H1 (cell line): ENCODE results near the gene C3orf20. TPM values are rescaled to one million over a fixed set of nuclear protein-coding genes. Genes with fewer than 3 reads are reported as not detected.

Experiments used
- CTCF ChIA-PET: fragments of 300-600 bp; sonication (Branson Sonifier 250); formaldehyde crosslinking; loops from one replicate; lab custom pipeline; 2021; ENCODE audit not compliant: partially characterized antibody; lab: Charles Lee
- POLR2A ChIA-PET: fragments of 300-600 bp; sonication (Branson Sonifier 250); formaldehyde crosslinking; loops from one replicate; lab custom pipeline; 2021; ENCODE audit warnings: inconsistent platforms; ENCODE audit not compliant: partially characterized antibody; lab: Charles Lee
- DNase-seq, 2 experiments: peaks; one replicate each; pipeline versions ENCODE4 v3.0.0 to v3.0.0-alpha.2; 2010 to 2022; ENCODE audit warnings: low spot score in 2 of 2, low read depth in 1 of 2, mixed read lengths in 1 of 2
- FAIRE-seq: peaks from 2 replicates; lab custom pipeline; 2011; peaks lifted over from hg19 to GRCh38; lab: Jason Lieb, UNC
- H2AFZ ChIP-seq: 2 replicates; pipeline ENCODE4 v1.8.1; 2012; ENCODE audit warnings: low read length, inconsistent platforms
- H2AK5ac ChIP-seq: 2 replicates; pipeline ENCODE4 v1.6.1; 2013; ENCODE audit warnings: low read depth, low read length
- H2BK120ac ChIP-seq: replicated peaks from 2 replicates; pipeline ENCODE3; 2013; ENCODE audit warnings: low read depth, low read length, inconsistent platforms
- H2BK12ac ChIP-seq: 2 replicates; pipeline ENCODE4 v1.6.1; 2013; ENCODE audit warnings: low read depth, low read length
- H2BK15ac ChIP-seq: 2 replicates; pipeline ENCODE4 v1.6.1; 2013; ENCODE audit warnings: low read length
- H2BK20ac ChIP-seq: 2 replicates; pipeline ENCODE4 v1.6.1; 2013; ENCODE audit warnings: low read length
- H2BK5ac ChIP-seq: 2 replicates; pipeline ENCODE4 v1.6.1; 2013; ENCODE audit warnings: low read depth, low read length
- H3K14ac ChIP-seq: 2 replicates; pipeline ENCODE4 v1.6.1; 2013; ENCODE audit warnings: inconsistent platforms; ENCODE audit not compliant: insufficient read length
- H3K18ac ChIP-seq: 2 replicates; pipeline ENCODE4 v1.6.1; 2013; ENCODE audit warnings: low read length; ENCODE audit errors: extremely low read depth
- H3K23ac ChIP-seq: 2 replicates; pipeline ENCODE4 v1.6.1; 2013; ENCODE audit warnings: inconsistent platforms; ENCODE audit not compliant: insufficient read length
- H3K23me2 ChIP-seq: 2 replicates; pipeline ENCODE4 v1.6.1; 2013; ENCODE audit warnings: low read depth, low read length
- H3K27ac ChIP-seq: 2 replicates; pipeline ENCODE4 v1.6.1; 2011; ENCODE audit warnings: low read depth, low read length, inconsistent platforms
- H3K27me3 ChIP-seq, 4 experiments: replicated peaks in 1 of 4; 1 replicate in 1 of 4; 2 replicates in 3 of 4; pipeline versions ENCODE4 v1.6.1 to v1.8.1; 2011 to 2013; ENCODE audit warnings: low read length in 3 of 4, mild to moderate bottlenecking in 3 of 4, inconsistent platforms in 2 of 4, mixed read lengths in 2 of 4, moderate library complexity in 1 of 4; ENCODE audit not compliant: control insufficient read depth in 3 of 4, insufficient read depth in 3 of 4; ENCODE audit errors: extremely low read depth in 1 of 4
- H3K36me3 ChIP-seq, 4 experiments: 2 replicates each; pipeline versions ENCODE4 v1.6.1 to v1.8.1; 2011 to 2013; ENCODE audit warnings: mild to moderate bottlenecking in 4 of 4, low read length in 3 of 4, moderate library complexity in 2 of 4, control low read depth in 1 of 4, inconsistent platforms in 1 of 4; ENCODE audit not compliant: insufficient read depth in 4 of 4, control insufficient read depth in 2 of 4
- H3K4ac ChIP-seq: replicated peaks from 2 replicates; pipeline ENCODE3; 2013; ENCODE audit warnings: low read length, low read depth, mixed read lengths, inconsistent platforms; ENCODE audit not compliant: insufficient read length
- H3K4me1 ChIP-seq, 4 experiments: replicated peaks in 1 of 4; 1 replicate in 1 of 4; 2 replicates in 3 of 4; pipeline versions ENCODE4 v1.6.1 to v1.8.1; 2011 to 2013; ENCODE audit warnings: low read length in 3 of 4, inconsistent platforms in 2 of 4, mixed read lengths in 1 of 4; ENCODE audit not compliant: insufficient read depth in 4 of 4, control insufficient read depth in 3 of 4
- H3K4me2 ChIP-seq, 2 experiments: 2 replicates each; pipeline versions ENCODE4 v1.6.1 to v1.8.1; 2011 to 2013; ENCODE audit warnings: low read depth in 2 of 2, low read length in 2 of 2, control low read depth in 1 of 2, inconsistent platforms in 1 of 2, mild to moderate bottlenecking in 1 of 2; ENCODE audit not compliant: insufficient read depth in 1 of 2
- H3K4me3 ChIP-seq, 4 experiments: fragments of 200-600, 300-600 bp in 1 of 4; sonication (generic), shearing (Covaris generic), sonication (Bioruptor Twin) in 1 of 4; 2 replicates each; pipeline versions ENCODE4 v1.5.1 to v1.8.1; 2011 to 2016; ENCODE audit warnings: low read length in 4 of 4, low read depth in 3 of 4, control low read depth in 2 of 4, inconsistent platforms in 2 of 4, mild to moderate bottlenecking in 2 of 4, mixed read lengths in 1 of 4, moderate library complexity in 1 of 4; ENCODE audit not compliant: insufficient read depth in 2 of 4; ENCODE audit errors: extremely low read depth in 1 of 4
- H3K56ac ChIP-seq: replicated peaks from 2 replicates; pipeline ENCODE3; 2013; ENCODE audit warnings: low read depth, mild to moderate bottlenecking, mixed read lengths, low read length, inconsistent platforms; ENCODE audit not compliant: insufficient read length
- H3K79me1 ChIP-seq: 2 replicates; pipeline ENCODE4 v1.6.1; 2013; ENCODE audit warnings: low read depth, low read length, control low read depth
- H3K79me2 ChIP-seq, 2 experiments: 2 replicates each; pipeline versions ENCODE4 v1.6.1 to v1.8.1; 2012 to 2013; ENCODE audit warnings: low read length in 2 of 2, mild to moderate bottlenecking in 2 of 2, inconsistent platforms in 1 of 2; ENCODE audit not compliant: insufficient read depth in 2 of 2, control insufficient read depth in 1 of 2
- H3K9ac ChIP-seq, 4 experiments: replicated peaks in 1 of 4; 1 replicate in 1 of 4; 2 replicates in 3 of 4; pipeline versions ENCODE4 v1.6.1 to v1.8.1; 2011 to 2013; ENCODE audit warnings: low read depth in 3 of 4, low read length in 3 of 4, control low read depth in 2 of 4, mild to moderate bottlenecking in 2 of 4, moderate library complexity in 2 of 4, inconsistent platforms in 1 of 4; ENCODE audit errors: extremely low read depth in 1 of 4
- H3K9me3 ChIP-seq, 2 experiments: 2 replicates each; pipeline versions ENCODE4 v1.6.1 to v1.8.1; 2012 to 2013; ENCODE audit warnings: mild to moderate bottlenecking in 2 of 2, moderate library complexity in 2 of 2, control low read depth in 1 of 2, inconsistent platforms in 1 of 2, low read depth in 1 of 2, low read length in 1 of 2, mixed read lengths in 1 of 2; ENCODE audit not compliant: insufficient read depth in 2 of 2
- H4K20me1 ChIP-seq, 2 experiments: replicated peaks in 1 of 2; 2 replicates each; pipeline versions ENCODE3 to v1.8.1; 2011 to 2013; ENCODE audit warnings: inconsistent platforms in 2 of 2, low read length in 2 of 2, mild to moderate bottlenecking in 1 of 2; ENCODE audit not compliant: insufficient read depth in 2 of 2, control insufficient read depth in 1 of 2
- H4K5ac ChIP-seq: 2 replicates; pipeline ENCODE4 v1.6.1; 2013; ENCODE audit warnings: low read length, low read depth, mixed read lengths, inconsistent platforms; ENCODE audit not compliant: insufficient read length
- H4K8ac ChIP-seq: 2 replicates; pipeline ENCODE4 v1.8.0; 2013; ENCODE audit warnings: mild to moderate bottlenecking, moderate library complexity, low read length, inconsistent platforms; ENCODE audit not compliant: insufficient read depth; ENCODE audit errors: extremely low read depth
- H4K91ac ChIP-seq: replicated peaks from 2 replicates; pipeline ENCODE3; 2013; ENCODE audit warnings: low read length, mixed read lengths, inconsistent platforms; ENCODE audit not compliant: insufficient read length
- CBX8 ChIP-seq: fragments of 300-800, 300-1000 bp; sonication (generic); IDR thresholded peaks from 2 replicates; pipeline ENCODE4 v1.7.1; 2016; ENCODE audit warnings: low read depth, low read length, borderline replicate concordance
- NRF1 ChIP-seq: IDR thresholded peaks from 2 replicates; pipeline ENCODE4 v1.6.1; 2011; ENCODE audit warnings: mild to moderate bottlenecking, low read depth, low read length, improper control_type of control experiment
- SIRT6 ChIP-seq: IDR thresholded peaks from one replicate; pipeline ENCODE4 v1.7.1; 2012; ENCODE audit warnings: low read length, inconsistent platforms
- TAF7 ChIP-seq: optimal IDR thresholded peaks from 2 replicates; pipeline ENCODE3; 2011; ENCODE audit warnings: low read depth, mild to moderate bottlenecking, inconsistent platforms, low read length, moderate library complexity, borderline replicate concordance
- WGBS, 2 experiments: shearing (Covaris generic) in 1 of 2; methylation state at CpG; one replicate each; pipeline versions ENCODE4 v1.1.6 to v1.1.7; 2013 to 2015; ENCODE audit warnings: low lambda C conversion rate in 2 of 2, mixed read lengths in 2 of 2, inconsistent platforms in 1 of 2, low coverage in 1 of 2, missing lambda C conversion rate in 1 of 2; ENCODE audit not compliant: insufficient replicate concordance in 2 of 2, insufficient coverage in 1 of 2, insufficient read length in 1 of 2; ENCODE audit errors: extremely low coverage in 1 of 2, missing lambda C conversion rate in 1 of 2; 5-methylcytosine and 5-hydroxymethylcytosine counted together
- polyA plus RNA-seq, 7 experiments: library from polyadenylated mRNA; depleted of rRNA in 3 of 7; stranded (reverse) in 5 of 7; unstranded in 2 of 7; fragments of >200 nt in 5 of 7; fragments of 200-250 nt in 2 of 7; gene quantifications; 1 replicate in 5 of 7; 2 replicates in 1 of 7; 4 replicates in 1 of 7; pipeline versions ENCODE4 v1.2.1 to v1.2.3, GENCODE V29; 2011 to 2013; ENCODE audit warnings: missing spikeins in 2 of 7, mixed read lengths in 2 of 7
- total RNA-seq: library from RNA; stranded (reverse); fragmentation: NEBNext Ultra II Directional; extraction: Animal tissue kit (Norgen Biotek cat#: 25700); gene quantifications from 2 replicates; pipeline ENCODE4 v1.2.1, GENCODE V29; 2021
- TF ChIP-seq, protein P1 (sequence below): IDR thresholded peaks from 2 replicates; pipeline ENCODE4 v1.6.1; 2011; ENCODE audit warnings: low read length, improper control_type of control experiment

C3orf20 gene
- total and polyA plus RNA-seq, 2 of the 8 experiments (the other 6 are each of a cell fraction or from before 2014, with no cell fraction given), result not detected

GRCh38 chr3:14768881-14769280 is 93.9 kb downstream of the C3orf20 start:
- Histone ChIP-seq H3K79me2 (no peaks in the 10 kb centered on the region), H3K27me3 (no peaks in the 10 kb centered on the region), H3K18ac (no peak overlapping the region), H3K36me3 (no peaks in the 10 kb centered on the region), H3K4me2 (no peak overlapping the region), H4K5ac (no peak overlapping the region), H3K9me3 (no peaks in the 10 kb centered on the region), H2BK15ac (no peak overlapping the region), H2BK12ac (no peak overlapping the region), H3K27ac (no peak overlapping the region), H3K79me1 (no peaks in the 10 kb centered on the region), H2BK120ac (no peak overlapping the region), H4K91ac (no peak overlapping the region), H2BK5ac (no peak overlapping the region), H2AK5ac (no peak overlapping the region), H4K8ac (no peak overlapping the region), H4K20me1 (no peaks in the 10 kb centered on the region), H3K4me1 (peaks cover 3 to 12% (median 9%) of the 10 kb centered on the region in 4 experiments), H2BK20ac (no peak overlapping the region), H3K4ac (no peak overlapping the region), H3K23ac (no peak overlapping the region), H3K4me3 (no peak overlapping the region), H3K14ac (no peak overlapping the region), H2AFZ (no peak overlapping the region), H3K9ac (no peak overlapping the region), H3K56ac (no peak overlapping the region), H3K23me2 (no peaks in the 10 kb centered on the region)
- FAIRE-seq, result no peak
- TF ChIP-seq, protein P1, sequence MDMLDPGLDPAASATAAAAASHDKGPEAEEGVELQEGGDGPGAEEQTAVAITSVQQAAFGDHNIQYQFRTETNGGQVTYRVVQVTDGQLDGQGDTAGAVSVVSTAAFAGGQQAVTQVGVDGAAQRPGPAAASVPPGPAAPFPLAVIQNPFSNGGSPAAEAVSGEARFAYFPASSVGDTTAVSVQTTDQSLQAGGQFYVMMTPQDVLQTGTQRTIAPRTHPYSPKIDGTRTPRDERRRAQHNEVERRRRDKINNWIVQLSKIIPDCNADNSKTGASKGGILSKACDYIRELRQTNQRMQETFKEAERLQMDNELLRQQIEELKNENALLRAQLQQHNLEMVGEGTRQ, result no peak
- TF ChIP-seq NRF1 (no peak), TAF7 (no peak), SIRT6 (no peak), CBX8 (no peak)
- 87% methylated on average over 6 of the region's 6 CpGs; no CpG with 5 or more reads in 1 of the 2 experiments for WGBS, 2 experiments
- CTCF ChIA-PET, result interaction anchor here (0.7 to 2.3 kb wide), 10 partner anchors 8 to 220 kb away, joined by 3 to 9 read pairs (median 4); no protein-coding TSS in a partner anchor
- DNase-seq, result no peak
- POLR2A ChIA-PET, result interaction anchor here (0.7 kb wide), 1 partner anchor 9 kb away, joined by 3 read pairs; no protein-coding TSS in a partner anchor
